Neural cell (in vitro differentiated cells): ENCODE results near the gene ZNF804A. TPM values are rescaled to one million over a fixed set of nuclear protein-coding genes. Genes with fewer than 3 reads are reported as not detected.

ENCODE experiments used
- H2AFZ ChIP-seq: fragments of 200-600, 300-800 bp; sonication (generic), shearing (Covaris generic); 2 replicates; pipeline ENCODE4 v1.6.0; 2014; ENCODE audit warnings: low read depth, mild to moderate bottlenecking, antibody characterized with exemption, low read length, moderate library complexity
- H3F3A ChIP-seq: fragments of 200-600 bp; shearing (Covaris generic); 2 replicates; pipeline ENCODE4 v1.6.1; 2016; ENCODE audit warnings: mild to moderate bottlenecking, moderate library complexity, mixed read lengths, antibody characterized with exemption, low read length; ENCODE audit not compliant: insufficient read depth, poor library complexity, severe bottlenecking
- H3K27ac ChIP-seq: fragments of 200-600, 300-800 bp; sonication (generic), shearing (Covaris generic); 2 replicates; pipeline ENCODE4 v1.5.1; 2014; ENCODE audit warnings: mild to moderate bottlenecking, low read length, moderate library complexity
- H3K27me3 ChIP-seq: fragments of 300-800, 200-600 bp; sonication (generic), shearing (Covaris generic); 2 replicates; pipeline ENCODE4 v1.6.0; 2014; ENCODE audit warnings: mild to moderate bottlenecking, low read depth, low read length, moderate library complexity; ENCODE audit not compliant: insufficient read depth
- H3K36me3 ChIP-seq: fragments of 300-800, 200-600 bp; sonication (generic), shearing (Covaris generic); 2 replicates; pipeline ENCODE4 v1.5.1; 2014; ENCODE audit warnings: mild to moderate bottlenecking, antibody characterized with exemption, low read length, moderate library complexity; ENCODE audit not compliant: insufficient read depth
- H3K4me2 ChIP-seq: fragments of 300-800, 200-600 bp; sonication (generic), shearing (Covaris generic); 2 replicates; pipeline ENCODE4 v1.6.0; 2014; ENCODE audit warnings: mild to moderate bottlenecking, low read length
- H3K4me3 ChIP-seq: fragments of 300-800, 200-600 bp; sonication (generic), shearing (Covaris generic); 2 replicates; pipeline ENCODE4 v1.5.1; 2014; ENCODE audit warnings: mild to moderate bottlenecking, low read length, moderate library complexity
- H3K79me2 ChIP-seq: fragments of 200-600 bp; shearing (Covaris generic); replicated peaks from 2 replicates; pipeline ENCODE4 v1.6.0; 2014; ENCODE audit warnings: mild to moderate bottlenecking, low read length, moderate library complexity; ENCODE audit not compliant: insufficient read depth
- H3K9ac ChIP-seq: fragments of 300-800, 200-600 bp; sonication (generic), shearing (Covaris generic); 2 replicates; pipeline ENCODE4 v1.6.1; 2016; ENCODE audit warnings: mild to moderate bottlenecking, low read length, mixed read lengths
- H3K9me2 ChIP-seq: fragments of 200-600 bp; shearing (Covaris generic); 2 replicates; pipeline ENCODE4 v1.6.1; 2016; ENCODE audit warnings: mild to moderate bottlenecking, low read length, mixed read lengths; ENCODE audit not compliant: insufficient read depth
- H3K9me3 ChIP-seq: fragments of 200-600, 300-800 bp; sonication (generic), shearing (Covaris generic); 2 replicates; pipeline ENCODE4 v1.6.1; 2016; ENCODE audit warnings: mild to moderate bottlenecking, mixed run types, low read length, moderate library complexity, mixed read lengths
- H4K20me1 ChIP-seq: fragments of 200-600 bp; shearing (Covaris generic); 2 replicates; pipeline ENCODE4 v1.6.1; 2016; ENCODE audit warnings: mild to moderate bottlenecking, mixed run types; ENCODE audit not compliant: insufficient read depth
- EP300 ChIP-seq: fragments of 450-650 bp; conservative IDR thresholded peaks from 2 replicates; pipeline ENCODE4 v1.6.1; 2014; ENCODE audit warnings: antibody characterized with exemption, mild to moderate bottlenecking, moderate library complexity; ENCODE audit not compliant: poor library complexity, severe bottlenecking
- EZH2 ChIP-seq: fragments of 200-600, 300-800 bp; shearing (Covaris generic), sonication (generic); IDR thresholded peaks from 2 replicates; pipeline ENCODE4 v1.6.1; 2014; ENCODE audit warnings: antibody characterized with exemption, low read length, borderline replicate concordance, mild to moderate bottlenecking; ENCODE audit not compliant: insufficient read depth, poor library complexity, severe bottlenecking
- MXI1 ChIP-seq: fragments of 450-650 bp; conservative IDR thresholded peaks from 2 replicates; pipeline ENCODE4 v1.6.1; 2014; ENCODE audit warnings: antibody characterized with exemption, mild to moderate bottlenecking; ENCODE audit not compliant: poor library complexity, severe bottlenecking
- POLR2AphosphoS5 ChIP-seq: IDR thresholded peaks from 2 replicates; pipeline ENCODE4 v1.6.1; 2012
- RAD21 ChIP-seq: fragments of 450-650 bp; conservative IDR thresholded peaks from 2 replicates; pipeline ENCODE4 v1.6.1; 2014; ENCODE audit warnings: antibody characterized with exemption, mild to moderate bottlenecking, moderate library complexity
- SMC3 ChIP-seq: fragments of 450-650 bp; conservative IDR thresholded peaks from 2 replicates; pipeline ENCODE4 v1.6.1; 2014; ENCODE audit warnings: antibody characterized with exemption, mild to moderate bottlenecking, moderate library complexity; ENCODE audit not compliant: poor library complexity
- TAF1 ChIP-seq: IDR thresholded peaks from 2 replicates; pipeline ENCODE4 v1.6.1; 2012; ENCODE audit warnings: low read depth
- polyA plus RNA-seq: library from polyadenylated mRNA; depleted of rRNA; stranded (reverse); fragments of >200 nt; gene quantifications from 2 replicates; pipeline ENCODE4 v1.2.3, GENCODE V29; 2014
- TF ChIP-seq, protein P1 (sequence below): IDR thresholded peaks from 2 replicates; pipeline ENCODE4 v1.6.1; 2012; ENCODE audit warnings: borderline replicate concordance
- TF ChIP-seq, protein P2 (sequence below): fragments of 450-650 bp; IDR thresholded peaks from 2 replicates; pipeline ENCODE4 v1.5.1; 2014; ENCODE audit warnings: antibody characterized with exemption, mild to moderate bottlenecking, moderate library complexity; ENCODE audit not compliant: poor library complexity, severe bottlenecking

ZNF804A gene
- polyA plus RNA-seq, 1 donor from 2014 or later: 2.7 TPM

DNA sequence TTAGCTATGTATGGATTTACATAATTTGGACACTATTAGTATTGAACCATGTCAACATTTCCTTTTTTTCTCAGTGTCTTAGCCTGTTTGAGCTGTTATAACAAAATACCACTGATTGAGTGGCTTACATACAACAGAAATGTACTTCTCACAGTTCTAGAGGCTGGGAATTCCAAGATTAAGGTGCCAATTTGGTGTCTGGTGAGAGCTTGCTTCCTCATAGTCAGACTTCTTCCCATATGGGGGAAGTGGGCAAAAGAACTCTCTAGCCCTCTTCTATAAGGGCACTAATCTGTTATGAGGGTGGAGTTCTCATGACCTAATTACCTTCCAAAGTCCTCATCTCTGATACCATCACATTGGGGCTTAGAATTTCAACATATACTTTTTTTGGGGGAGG lies 12.6 kb downstream of the ZNF804A start:
- Histone ChIP-seq H3K79me2 (no peaks in the 10 kb centered on the region), H3K9me3 (no peaks in the 10 kb centered on the region), H3K27ac (no peak overlapping the region), H3K27me3 (no peaks in the 10 kb centered on the region), H3F3A (no peaks in the 10 kb centered on the region), H3K36me3 (no peaks in the 10 kb centered on the region), H3K9ac (no peak overlapping the region), H4K20me1 (no peaks in the 10 kb centered on the region), H3K9me2 (no peaks in the 10 kb centered on the region), H2AFZ (no peak overlapping the region), H3K4me2 (no peak overlapping the region), H3K4me3 (no peak overlapping the region)
- TF ChIP-seq RAD21: no peak
- TF ChIP-seq TAF1: no peak
- no peak for TF ChIP-seq POLR2AphosphoS5
- no peak for TF ChIP-seq EZH2
- TF ChIP-seq, protein P1, sequence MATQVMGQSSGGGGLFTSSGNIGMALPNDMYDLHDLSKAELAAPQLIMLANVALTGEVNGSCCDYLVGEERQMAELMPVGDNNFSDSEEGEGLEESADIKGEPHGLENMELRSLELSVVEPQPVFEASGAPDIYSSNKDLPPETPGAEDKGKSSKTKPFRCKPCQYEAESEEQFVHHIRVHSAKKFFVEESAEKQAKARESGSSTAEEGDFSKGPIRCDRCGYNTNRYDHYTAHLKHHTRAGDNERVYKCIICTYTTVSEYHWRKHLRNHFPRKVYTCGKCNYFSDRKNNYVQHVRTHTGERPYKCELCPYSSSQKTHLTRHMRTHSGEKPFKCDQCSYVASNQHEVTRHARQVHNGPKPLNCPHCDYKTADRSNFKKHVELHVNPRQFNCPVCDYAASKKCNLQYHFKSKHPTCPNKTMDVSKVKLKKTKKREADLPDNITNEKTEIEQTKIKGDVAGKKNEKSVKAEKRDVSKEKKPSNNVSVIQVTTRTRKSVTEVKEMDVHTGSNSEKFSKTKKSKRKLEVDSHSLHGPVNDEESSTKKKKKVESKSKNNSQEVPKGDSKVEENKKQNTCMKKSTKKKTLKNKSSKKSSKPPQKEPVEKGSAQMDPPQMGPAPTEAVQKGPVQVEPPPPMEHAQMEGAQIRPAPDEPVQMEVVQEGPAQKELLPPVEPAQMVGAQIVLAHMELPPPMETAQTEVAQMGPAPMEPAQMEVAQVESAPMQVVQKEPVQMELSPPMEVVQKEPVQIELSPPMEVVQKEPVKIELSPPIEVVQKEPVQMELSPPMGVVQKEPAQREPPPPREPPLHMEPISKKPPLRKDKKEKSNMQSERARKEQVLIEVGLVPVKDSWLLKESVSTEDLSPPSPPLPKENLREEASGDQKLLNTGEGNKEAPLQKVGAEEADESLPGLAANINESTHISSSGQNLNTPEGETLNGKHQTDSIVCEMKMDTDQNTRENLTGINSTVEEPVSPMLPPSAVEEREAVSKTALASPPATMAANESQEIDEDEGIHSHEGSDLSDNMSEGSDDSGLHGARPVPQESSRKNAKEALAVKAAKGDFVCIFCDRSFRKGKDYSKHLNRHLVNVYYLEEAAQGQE: no peak
- no peak for TF ChIP-seq EP300
- TF ChIP-seq MXI1: no peak
- TF ChIP-seq SMC3: no peak
- TF ChIP-seq, protein P2, sequence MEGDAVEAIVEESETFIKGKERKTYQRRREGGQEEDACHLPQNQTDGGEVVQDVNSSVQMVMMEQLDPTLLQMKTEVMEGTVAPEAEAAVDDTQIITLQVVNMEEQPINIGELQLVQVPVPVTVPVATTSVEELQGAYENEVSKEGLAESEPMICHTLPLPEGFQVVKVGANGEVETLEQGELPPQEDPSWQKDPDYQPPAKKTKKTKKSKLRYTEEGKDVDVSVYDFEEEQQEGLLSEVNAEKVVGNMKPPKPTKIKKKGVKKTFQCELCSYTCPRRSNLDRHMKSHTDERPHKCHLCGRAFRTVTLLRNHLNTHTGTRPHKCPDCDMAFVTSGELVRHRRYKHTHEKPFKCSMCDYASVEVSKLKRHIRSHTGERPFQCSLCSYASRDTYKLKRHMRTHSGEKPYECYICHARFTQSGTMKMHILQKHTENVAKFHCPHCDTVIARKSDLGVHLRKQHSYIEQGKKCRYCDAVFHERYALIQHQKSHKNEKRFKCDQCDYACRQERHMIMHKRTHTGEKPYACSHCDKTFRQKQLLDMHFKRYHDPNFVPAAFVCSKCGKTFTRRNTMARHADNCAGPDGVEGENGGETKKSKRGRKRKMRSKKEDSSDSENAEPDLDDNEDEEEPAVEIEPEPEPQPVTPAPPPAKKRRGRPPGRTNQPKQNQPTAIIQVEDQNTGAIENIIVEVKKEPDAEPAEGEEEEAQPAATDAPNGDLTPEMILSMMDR: no peak

DNA sequence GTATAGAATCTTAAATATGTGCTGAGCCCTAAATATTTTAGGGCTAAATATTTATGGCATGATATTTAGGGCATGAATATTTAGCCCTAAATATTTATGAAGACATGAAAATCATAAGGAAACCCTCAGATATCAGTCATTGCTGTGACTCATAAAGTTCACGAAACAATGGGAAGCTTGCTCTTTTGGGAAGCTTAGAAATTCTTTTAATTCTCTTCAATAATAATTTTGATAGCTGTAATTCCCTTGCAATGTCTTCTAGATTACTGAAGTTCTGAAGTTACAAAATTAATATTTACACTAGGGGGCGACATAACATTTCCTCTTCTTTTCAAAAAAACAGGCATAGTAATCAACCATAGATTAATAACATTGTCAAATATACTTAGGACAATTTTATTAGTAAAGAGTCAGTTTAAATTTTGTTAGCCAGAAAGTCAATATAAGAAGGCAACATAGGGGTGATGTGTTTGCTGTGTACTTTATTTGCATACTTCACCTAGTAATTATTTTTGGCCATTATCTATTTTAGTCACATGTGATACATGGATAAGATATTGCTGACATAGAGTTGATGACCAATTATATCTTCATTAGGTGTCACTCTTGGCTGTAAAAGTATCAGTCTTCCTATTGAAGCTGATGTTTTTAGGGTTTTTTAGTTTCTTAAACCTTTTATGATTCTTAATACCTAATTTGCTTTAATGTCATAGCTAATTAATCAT lies 13.2 kb downstream of the ZNF804A start:
- Histone ChIP-seq H2AFZ (no peak overlapping the region), H3K4me2 (no peak overlapping the region), H3K9me3 (no peaks in the 10 kb centered on the region), H3K4me3 (no peak overlapping the region), H3K27me3 (no peaks in the 10 kb centered on the region), H3K9ac (no peak overlapping the region), H3K27ac (no peak overlapping the region), H3K36me3 (no peaks in the 10 kb centered on the region), H4K20me1 (no peaks in the 10 kb centered on the region), H3F3A (no peaks in the 10 kb centered on the region), H3K79me2 (no peaks in the 10 kb centered on the region), H3K9me2 (no peaks in the 10 kb centered on the region)
- TF ChIP-seq, protein P2: peak; percentile 60
- no peak for TF ChIP-seq MXI1
- TF ChIP-seq SMC3: peak; percentile 52
- no peak for TF ChIP-seq TAF1
- TF ChIP-seq RAD21: peak; percentile 62
